NCI-H69 (cell line): ENCODE data around the gene KLHL17.
A peak's percentile ranks its signal among the peaks of the same experiment; 100 is the strongest.

Experiments
- DNase-seq: peaks from one replicate; lab custom pipeline; 2025; lab: John Stamatoyannopoulos, UW

KLHL17 gene

DNA sequence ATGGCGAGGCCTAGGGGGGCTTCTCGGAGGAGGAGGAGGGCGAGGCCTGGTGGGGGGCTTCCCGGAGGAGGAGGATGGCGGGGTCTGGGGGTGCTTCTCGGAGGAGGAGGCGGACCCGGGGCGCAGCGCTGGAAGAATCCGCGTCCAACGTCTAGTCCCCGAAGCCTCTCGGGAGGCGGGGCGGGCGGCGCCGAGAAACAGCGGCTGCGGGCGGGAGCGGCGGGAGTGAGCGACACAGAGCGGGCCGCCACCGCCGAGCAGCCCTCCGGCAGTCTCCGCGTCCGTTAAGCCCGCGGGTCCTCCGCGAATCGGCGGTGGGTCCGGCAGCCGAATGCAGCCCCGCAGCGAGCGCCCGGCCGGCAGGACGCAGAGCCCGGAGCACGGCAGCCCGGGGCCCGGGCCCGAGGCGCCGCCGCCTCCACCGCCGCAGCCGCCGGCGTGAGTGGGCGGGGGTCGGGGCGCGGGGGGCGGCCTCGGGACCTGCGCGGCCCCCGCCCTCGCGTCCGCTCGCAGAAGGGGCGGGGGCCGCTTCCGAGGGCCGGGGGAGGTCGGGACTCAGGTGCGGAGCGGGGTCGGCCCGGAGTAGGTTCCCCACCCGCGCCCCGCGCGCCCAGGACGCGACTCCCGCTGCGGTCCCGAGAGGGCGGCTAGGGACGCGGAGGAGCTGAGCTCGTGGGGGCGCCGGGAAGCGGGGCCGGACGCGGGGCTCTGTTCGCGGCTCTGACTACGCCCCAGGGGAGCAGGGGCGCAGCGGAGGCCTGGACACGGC, at the start of gene KLHL17:
Gene KLHL17 (plus strand): TSS at position 222 of the 769 bp plus-strand sequence. CDS start 110 bp downstream, at position 332.
- DNase-seq, result peak; percentile 79

DNA sequence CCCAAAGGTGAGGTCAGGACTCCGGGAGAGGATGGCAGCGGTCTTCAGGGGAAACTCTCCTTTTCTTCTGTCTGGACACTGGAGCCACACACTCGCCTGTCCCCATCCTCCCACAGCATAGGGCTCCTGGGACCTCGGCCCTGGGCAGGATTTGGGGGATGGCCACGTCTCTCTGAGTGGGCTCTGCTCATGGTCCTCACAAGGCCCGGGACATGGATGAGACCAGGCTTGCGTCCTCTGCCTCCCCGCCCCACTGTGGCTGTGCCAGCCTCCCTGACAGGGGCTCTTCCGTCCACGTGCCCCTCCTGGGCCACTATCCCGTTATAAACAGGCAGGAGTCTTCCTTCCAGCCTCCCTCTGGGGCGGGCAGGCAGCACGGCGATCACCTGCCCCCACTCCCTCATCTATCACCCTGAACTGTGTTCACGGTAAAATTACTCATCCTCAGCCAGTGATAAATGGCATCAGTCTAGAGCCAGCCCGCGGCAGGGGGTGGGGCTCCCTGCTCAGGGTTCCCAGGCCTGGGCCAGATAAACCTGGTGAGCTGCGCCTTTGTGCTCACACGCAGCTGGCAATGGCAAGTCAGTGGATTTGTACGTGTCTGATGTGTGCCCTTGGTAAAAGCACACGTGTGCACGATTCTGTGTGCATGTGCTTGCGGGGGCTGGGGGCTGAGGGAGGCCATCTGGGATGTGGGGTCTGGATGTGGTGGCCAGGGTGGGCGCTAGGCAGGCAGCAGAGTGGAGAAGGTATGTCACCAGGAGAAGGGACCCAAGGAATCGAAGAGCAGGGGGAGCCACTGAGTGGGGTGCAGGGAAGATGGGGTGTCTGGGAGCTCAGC, 49.3 kb upstream of the KLHL17 start:
- DNase-seq, result peak; percentile 68

DNA sequence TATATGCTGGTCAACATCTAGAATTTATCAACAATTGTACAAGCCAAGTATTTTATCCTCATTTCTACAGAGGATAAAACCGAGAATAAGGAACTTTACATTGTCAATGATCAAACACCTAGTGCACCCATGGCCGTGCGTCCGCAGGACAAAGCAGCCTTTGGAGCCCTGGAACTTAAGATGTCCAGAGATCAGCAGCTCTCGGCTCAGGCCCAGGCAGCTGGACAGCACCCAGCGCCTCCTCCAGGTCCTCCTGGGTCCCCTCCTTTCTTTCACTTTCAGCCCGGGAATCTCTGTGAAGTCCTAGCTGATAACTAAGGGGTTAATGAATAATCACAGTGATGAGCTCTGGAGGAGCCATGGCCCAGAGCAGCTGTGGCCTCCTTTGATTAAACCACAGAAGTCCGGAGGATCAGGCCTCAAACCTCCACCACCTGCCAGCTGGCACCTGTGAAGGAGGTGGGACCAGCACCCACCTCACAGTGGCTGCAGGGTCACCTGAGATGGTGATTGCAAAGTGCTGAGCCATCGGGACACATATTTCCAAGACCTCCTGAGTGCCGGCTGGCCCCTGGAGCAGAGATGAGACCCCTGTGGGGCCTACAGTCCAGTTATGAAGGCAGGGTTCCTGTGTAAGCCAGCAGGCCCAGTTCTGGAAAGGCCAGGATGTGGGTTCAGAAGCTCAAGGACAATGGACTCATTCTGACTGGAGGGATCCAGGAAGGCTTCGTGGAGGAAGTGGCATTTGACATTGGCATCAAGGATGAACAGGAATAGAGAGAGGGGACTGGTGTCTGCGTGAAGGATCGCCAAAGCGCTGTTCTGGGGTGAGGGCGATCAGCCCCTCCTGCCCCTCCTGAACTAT, 48.3 kb upstream of the KLHL17 start:
- DNase-seq, result peak; percentile 32

DNA sequence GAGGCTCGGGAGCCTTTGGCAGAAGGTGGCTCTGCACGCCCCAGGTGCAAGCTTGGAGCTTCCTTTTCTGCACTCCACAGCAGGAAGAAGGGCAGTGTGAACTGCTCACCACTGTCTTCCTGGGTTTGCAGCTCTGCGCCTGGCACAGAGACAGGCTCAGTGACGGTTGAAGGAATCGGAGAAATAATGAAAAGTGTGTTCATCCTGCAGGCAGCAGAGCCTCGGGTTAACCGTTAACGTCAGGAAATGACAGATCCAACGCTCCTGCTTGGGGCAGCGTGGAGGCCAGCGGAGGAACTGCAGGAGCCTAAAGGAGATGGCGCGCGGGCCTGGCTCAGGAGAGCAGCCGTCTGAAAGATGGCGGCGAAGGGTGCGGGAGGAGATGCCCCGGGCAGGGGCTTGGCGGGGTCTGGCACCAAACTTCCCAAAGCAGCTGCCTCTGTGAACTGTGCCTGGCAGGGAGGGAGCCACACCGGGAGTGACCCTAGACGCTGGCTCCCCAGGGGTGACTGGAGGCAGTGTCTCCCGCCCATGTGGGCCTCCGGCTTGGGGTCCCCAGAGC, 47.6 kb upstream of the KLHL17 start:
- DNase-seq, result no peak

DNA sequence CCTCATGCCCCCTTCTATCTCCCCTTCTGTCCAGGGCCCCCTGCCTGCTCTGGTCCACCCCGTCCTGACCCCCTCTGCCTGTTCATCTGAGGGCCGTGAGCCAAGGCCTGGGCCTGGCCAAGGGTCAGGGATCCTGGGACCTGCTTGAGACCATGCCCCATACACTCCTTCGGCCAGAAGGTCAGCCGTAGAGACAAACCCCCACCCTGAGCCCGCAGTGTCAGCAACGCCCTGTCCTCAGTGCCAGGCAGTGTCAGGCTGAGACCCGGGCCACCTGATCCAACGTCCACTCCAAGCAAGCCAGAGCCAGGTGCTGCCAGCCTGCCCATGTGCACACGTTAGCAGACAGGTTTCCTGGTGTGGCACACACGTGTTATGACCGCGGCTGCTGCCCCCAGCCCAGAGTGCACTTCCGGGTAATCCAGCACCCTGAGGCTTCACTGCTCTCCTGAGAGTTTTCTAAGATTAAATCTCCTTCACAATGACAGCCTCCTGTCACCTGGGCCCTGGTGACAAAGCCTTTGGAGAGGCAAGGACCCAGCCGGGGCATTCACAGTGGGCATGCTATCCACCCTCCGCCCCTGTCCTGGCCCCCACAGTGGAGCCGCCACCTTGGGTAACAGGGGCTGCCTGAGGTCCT, 46.8 kb upstream of the KLHL17 start:
- DNase-seq, result no peak

DNA sequence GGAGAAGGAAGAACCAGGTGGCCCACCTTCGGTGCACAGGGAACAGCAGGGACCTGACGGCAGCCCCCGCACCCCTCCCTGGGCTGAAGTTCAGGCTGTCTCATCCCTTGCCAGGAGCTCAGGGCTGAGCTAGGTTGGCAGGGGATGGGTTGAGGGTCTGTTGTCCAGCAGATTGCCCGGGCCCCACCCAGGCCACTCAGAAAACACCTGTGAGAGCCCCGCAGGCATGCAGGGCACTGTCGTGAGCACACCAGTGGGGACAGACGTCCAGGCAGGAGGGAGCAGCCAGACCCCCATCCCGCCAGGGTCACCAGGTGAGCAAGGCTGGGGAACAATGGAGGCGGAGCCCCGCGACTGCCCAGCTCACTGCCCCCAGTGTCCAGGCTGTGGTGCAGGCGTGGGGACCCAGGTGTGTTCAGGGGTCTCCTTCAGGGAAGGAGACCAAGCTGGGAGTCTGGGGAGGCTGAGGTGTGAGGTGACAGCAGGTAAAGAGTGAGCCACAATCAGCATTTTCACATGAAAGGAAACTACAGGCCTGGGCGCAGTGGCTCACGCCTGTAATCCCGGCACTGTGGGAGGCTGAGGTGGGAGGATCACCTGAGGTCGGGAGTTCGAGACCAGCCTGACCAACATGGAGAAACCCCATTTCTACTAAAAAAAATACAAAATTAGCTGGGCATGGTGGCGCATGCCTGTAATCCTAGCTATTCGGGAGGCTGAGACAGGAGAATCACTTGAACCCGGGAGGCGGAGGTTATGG, 46.1 kb upstream of the KLHL17 start:
- no peak for DNase-seq

DNA sequence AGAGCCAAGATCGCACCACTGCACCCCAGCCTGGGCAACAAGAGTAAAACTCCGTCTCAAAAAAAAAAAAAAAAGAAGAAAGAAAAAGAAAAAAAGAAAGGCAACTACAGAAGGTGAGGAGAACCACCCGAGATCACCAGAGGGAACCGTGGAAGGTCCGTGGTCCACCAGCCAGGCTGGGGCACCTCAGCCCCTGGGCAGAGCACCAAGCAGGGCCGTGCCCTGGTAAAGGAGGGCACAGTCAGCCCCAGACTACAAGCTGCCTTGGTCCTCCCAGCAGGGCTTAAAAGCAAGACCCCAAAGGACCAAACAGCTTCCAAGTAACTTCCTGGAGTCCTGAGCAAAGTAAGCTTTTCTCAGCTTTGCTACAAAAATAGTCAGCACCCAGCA, 45.5 kb upstream of the KLHL17 start:
- DNase-seq, result no peak

DNA sequence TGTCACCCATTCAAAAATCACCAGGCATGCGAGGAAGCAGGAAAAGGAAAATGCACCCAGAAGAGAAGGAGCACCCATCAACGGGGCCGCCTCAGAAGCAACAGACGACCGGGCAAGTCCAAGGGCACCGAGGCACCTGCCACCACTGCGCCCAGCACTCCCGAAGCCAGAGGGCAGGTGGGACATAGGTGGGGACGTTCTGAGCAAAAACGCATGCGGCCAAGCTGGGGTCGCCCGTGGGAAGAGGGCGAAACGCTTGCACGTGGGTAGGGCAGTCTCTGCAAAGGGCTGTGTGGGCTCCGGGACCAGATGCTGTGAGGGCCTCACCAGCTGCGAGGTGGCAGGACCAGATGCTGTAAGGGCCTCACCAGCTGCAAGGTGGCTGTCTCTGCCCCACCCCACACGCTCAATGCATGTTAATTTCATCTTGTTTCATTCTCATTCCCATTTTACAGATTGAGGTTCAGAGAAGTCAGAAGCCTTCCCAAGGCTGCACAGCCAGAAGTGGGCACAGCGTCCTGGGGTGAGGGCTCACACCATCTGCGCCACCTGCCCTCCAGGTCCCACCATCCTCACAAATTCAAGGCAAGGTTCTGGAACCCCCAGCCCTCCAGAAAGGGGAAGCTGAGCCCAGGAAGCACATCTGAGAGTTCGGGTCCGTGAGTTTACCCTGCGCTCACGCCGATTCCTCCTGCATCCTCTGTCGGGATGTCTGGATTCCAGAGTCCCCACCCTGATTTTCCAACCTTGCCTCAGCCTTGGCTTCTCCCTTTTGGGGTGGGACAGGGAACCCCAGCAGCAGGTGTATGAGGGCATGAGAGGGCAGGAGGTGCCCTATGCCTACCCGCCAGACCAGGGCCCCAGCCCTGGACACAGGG, 44.9 kb upstream of the KLHL17 start:
- DNase-seq, result no peak

DNA sequence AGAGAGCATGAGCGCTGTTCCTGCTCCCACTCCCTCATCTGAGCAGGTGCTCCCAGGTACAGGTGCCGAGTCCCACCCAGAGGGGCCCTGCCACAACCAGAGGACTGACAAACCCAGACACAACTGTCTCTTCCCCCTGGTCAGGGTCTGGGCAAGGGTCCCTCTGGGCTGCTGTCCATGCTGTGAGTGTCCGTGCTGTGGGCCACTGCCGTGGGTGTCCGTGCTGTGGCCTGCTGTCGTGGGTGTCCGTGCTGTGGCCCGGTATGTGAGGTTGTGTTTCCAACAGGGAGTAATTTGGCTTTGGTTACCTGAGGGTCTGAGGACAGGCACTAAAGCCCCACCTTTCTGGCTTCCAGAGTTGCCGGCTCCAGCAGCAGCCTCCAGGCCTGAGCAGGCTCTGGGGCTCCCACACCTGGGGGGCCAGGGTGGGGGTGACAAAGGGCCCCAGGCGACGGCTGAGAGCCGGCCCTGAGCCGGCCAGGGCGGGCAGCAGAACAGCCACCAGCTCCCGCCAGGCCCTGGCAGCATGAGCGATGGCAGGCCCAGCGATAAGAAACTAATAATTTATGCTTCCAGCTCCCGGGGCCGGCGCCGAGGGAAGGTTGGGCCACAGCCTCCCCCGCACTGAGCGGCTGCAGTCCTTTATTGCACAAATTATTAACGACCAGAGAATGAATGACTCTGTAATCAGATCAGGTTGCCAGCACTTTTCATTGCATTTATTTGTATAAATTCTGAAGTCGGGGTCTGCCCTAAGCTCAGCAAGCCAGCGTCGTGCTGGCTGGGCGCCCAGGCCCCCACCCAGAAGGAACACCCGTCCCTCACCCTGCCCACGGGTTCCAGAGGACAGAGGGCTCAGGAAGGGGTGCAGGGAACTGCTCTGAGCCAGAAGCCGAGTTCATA, 44.0 kb upstream of the KLHL17 start:
- DNase-seq, result peak; percentile 65

DNA sequence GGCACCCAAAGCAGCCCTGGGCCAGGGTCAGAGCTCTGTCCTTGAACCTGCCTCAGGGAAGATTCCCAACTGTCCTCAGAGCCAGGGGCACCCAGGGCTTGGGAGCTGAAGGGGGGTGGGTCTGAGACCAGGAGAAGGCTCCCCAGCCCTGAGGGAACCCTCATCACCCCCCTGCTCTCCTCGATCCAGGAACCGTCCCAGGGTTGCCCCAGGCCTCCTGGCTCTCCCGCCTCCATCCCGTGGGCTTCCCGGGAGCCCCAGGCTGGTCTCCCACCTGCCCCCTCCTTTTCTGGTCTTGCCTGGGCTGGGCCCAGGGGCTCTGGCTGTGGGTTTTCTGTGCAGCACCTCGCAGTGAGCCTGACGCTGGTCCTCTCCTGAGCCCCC, 43.3 kb upstream of the KLHL17 start:
- DNase-seq, result no peak

DNA sequence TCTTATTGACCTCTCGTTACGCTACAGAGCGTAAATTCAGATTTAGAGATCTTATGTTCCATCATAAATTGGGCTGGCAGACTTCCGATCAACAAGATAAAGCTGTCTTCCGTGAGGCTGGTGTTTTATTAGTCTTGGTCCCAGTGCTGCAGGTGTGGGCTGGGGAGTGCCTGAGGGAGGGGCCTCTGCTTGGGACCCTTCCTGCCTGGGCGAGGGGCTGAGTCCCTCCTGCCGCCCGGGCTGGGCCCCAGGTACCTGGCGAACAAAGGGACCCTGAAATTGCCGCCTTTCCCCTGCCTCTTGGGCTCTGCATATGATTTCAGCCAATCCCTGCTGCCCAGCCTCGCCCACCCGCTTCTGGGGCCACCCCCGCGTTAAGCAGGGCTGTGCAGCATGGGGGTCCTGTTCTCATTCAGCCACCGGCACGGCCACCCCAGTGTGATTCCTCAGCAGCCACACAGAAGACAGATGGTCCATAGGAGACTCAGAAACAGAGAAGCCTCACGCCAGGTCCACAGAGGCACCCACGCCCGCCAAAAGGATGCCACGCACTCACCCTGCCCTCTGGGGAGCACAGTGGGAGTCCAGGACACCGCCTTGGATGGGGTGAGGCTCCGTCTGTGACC, 42.8 kb upstream of the KLHL17 start:
- peak; percentile 17 for DNase-seq

DNA sequence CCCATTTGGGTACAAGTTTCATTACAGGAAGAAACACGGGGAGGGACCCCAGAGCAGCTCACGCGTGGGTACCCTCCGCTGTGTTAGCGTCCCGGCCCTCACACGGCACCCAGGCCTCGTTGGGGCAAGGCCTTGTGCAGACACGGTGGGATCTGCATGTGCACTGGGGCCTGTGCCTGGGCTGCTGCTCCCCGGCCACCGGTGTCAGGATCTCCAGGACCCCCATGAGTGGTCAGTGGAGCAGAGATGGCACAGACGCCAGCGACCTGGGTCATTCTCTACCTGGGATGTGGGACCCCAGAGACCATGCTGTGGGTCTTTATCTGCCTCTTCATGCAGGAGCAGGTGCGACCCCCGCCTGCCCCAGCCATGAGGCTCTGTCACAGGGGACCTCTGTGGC, 42.0 kb upstream of the KLHL17 start:
- no peak for DNase-seq

DNA sequence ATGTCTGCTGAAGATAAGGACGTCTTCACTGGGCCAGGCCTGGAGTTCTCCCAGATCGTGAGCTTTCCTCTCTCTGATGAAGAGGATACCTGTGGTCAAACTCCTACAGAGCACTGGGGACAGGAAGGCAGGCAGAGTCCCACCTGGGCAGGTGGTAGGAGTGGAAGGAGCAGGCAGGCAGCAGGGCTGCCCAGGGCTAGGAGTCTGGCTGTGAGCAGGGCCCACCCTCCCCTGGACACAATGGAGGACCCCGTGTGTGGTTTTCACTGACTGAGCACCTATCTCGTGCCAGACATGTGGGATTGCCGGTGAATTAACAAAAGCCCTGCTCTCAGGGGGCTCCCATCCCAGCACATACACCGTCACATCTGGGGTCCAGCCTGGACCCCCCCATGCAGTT, 41.5 kb upstream of the KLHL17 start:
- no peak for DNase-seq

DNA sequence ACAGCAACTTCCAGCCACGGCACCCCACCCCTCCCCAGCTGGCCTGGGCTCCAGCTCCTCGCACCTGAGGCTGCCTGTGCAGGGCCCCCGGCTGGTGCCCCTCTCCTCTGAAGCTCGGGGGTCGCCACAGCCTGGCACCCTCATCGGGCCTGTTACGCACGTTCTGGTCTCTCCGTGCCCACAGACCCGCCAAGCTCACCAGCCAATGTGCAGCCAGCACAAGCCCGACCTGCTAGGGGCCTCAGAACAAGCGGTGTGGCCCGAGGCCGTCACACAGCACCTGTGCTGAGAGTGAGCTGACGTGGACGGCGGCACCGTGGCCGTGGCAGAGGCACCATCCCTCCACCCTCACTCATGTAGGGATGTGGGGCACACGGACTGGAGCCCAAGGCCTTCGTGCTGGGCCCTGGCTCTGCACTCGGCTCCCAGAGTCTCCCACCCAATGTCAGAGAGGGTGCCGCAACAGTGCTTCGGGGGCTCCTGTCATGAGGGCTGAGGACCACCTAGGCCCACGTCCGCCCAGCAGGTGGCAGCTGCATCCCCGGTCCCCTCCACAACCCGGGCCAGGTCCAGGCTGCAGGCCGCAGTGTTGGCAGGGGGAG, 41.0 kb upstream of the KLHL17 start:
- no peak for DNase-seq

DNA sequence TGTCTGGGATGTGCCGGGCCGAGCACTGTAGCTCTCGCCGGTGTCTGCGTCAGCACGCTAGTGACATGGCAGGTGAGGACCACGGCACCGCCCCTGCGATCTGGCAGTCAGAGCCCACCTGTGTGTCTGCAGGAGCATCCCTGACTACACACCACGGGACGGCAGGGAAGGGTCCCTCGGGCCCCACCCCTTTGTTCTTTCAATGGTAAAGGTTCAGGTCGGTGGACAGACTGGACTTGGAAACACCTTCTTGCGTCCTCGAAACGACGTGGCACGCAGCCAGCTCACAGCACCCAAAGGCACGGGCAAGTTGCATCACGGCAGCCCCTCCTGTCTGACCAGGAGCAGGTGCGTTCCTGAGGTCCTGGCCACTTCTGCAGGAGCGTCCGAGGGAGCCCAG, 40.4 kb upstream of the KLHL17 start:
- peak; percentile 56 for DNase-seq

DNA sequence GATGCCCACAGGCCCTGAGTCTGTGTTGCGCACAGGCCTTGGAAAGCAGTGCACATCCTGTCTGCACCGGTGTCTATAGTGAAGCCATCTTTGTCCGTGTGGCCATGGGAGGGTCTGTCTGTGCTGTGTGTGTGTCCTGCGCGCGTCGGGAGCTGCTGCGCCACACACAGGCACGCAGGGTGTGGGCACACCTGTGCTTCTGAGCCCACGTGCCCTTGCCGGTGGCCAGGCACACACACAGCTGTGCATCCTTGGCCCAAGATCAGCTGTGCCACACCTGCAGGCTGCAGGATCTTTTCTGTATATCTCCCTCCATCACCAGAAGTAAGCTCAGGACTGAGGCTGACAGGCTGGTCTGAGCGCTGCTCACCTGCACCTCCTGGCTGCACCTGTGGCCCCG, 39.9 kb upstream of the KLHL17 start:
- no peak for DNase-seq

DNA sequence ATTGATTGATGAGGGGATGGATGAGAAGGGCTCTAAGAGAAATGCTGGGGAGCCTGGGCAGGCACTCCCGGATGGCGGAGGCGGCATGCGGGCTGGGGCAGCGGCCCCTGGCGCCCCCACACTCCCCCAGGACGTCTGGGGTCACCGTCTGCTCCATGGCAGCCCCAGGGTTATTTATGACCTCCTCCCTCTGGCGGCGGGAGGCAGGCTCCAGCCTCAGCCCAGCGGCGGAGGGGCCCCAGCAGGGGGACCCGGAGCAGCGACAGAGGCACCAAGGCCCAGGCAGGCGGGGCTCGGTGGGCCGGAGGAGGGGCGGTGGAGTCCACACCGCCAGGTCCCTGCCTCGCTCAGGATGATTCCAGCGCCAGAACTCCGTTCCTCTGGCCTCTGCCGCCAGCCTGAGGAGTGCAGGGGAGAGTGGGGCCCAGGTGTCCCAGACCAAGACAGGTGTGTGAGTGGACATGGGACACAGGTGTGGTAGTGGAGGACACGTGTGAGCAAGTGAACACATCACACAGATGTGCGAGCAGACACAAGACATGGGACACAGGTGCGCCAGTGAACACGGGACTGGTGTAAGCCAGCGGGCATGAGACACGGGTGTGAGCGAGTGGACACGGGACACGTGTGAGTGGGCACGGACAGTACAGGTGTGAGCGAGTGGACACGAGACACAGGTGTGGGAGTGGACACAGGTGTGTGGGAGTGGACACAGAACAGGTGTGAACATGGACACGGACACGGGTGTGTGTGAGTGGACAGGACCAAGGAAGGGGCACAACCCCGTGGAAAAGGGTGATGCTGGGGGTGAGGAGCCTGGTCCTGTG, 39.2 kb upstream of the KLHL17 start:
- DNase-seq, result peak; percentile 91
